ENCODE measurements around the gene UIMC1. TPM values are rescaled to one million over a fixed set of nuclear protein-coding genes. Genes with fewer than 3 reads are reported as not detected.

Gene UIMC1
- total RNA-seq, 2 donors from 2014 or later: 19.1 to 27.2 TPM

- no peak overlapping the region for H3K4me3 ChIP-seq
- no peak for ATAC-seq
- intact Hi-C loops (cut with DNase I): no loop called here
- DNase-seq: no peak
- H3K9me3 ChIP-seq: no peaks in the 10 kb centered on the region
- no peak for TF ChIP-seq POLR2A (IDR thresholded peaks at IDR 0.05)
- TF ChIP-seq CTCF (IDR thresholded peaks at IDR 0.05): no peak
- H3K27ac ChIP-seq: no peak overlapping the region
- H3K4me1 ChIP-seq: no peaks in the 10 kb centered on the region
- H3K36me3 ChIP-seq (replicated peaks in 1 of 2; ENCODE audit: insufficient read depth in 1 of 2, low read depth in 2 of 2): no peaks in the 10 kb centered on the region
- H3K27me3 ChIP-seq: no peaks in the 10 kb centered on the region
- 63 to 72% methylated on average over 12 to 21 of the region's 23 CpGs for WGBS, 2 donors
Observed at GRCh38 chr5:176879663-176880361, 126.8 kb downstream of the UIMC1 start.

GRCh38 chr5:176878906-176879662 lies 127.5 kb downstream of the UIMC1 start:
- ATAC-seq: no peak
- intact Hi-C loops (cut with DNase I): no loop called here
- Histone ChIP-seq H3K27ac (no peak overlapping the region), H3K27me3 (no peaks in the 10 kb centered on the region), H3K9me3 (no peaks in the 10 kb centered on the region), H3K4me1 (no peaks in the 10 kb centered on the region), H3K4me3 (no peak overlapping the region), H3K36me3 (replicated peaks in 1 of 2; ENCODE audit: insufficient read depth in 1 of 2, low read depth in 2 of 2) (no peaks in the 10 kb centered on the region)
- TF ChIP-seq POLR2A (IDR thresholded peaks at IDR 0.05) (no peak), CTCF (IDR thresholded peaks at IDR 0.05) (no peak)
- DNase-seq: no peak
- 74 to 78% methylated on average over 13 to 21 of the region's 23 CpGs for WGBS, 2 donors

GRCh38 chr5:176878463-176878862 lies 128.1 kb downstream of the UIMC1 start:
- Histone ChIP-seq H3K4me1 (no peaks in the 10 kb centered on the region), H3K9me3 (no peaks in the 10 kb centered on the region), H3K27me3 (no peaks in the 10 kb centered on the region), H3K36me3 (replicated peaks in 1 of 2; ENCODE audit: insufficient read depth in 1 of 2, low read depth in 2 of 2) (no peaks in the 10 kb centered on the region), H3K27ac (no peak overlapping the region), H3K4me3 (no peak overlapping the region)
- no peak for DNase-seq
- 78 to 84% methylated on average over 3 to 12 of the region's 12 CpGs for WGBS, 2 donors
- no peak for ATAC-seq
- intact Hi-C loops (cut with DNase I): no loop called here
- no peak for TF ChIP-seq CTCF (IDR thresholded peaks at IDR 0.05)
- TF ChIP-seq POLR2A (IDR thresholded peaks at IDR 0.05): no peak

GRCh38 chr5:176877793-176878331 lies 128.7 kb downstream of the UIMC1 start:
- WGBS, 2 donors: 49% methylated on average over 20 of the region's 21 CpGs; no CpG with 5 or more reads in 1 of the 2 donors
- Histone ChIP-seq H3K27ac (no peak overlapping the region), H3K4me3 (no peak overlapping the region), H3K36me3 (replicated peaks in 1 of 2; ENCODE audit: insufficient read depth in 1 of 2, low read depth in 2 of 2) (no peaks in the 10 kb centered on the region), H3K27me3 (no peaks in the 10 kb centered on the region), H3K9me3 (no peaks in the 10 kb centered on the region), H3K4me1 (no peaks in the 10 kb centered on the region)
- TF ChIP-seq CTCF (IDR thresholded peaks at IDR 0.05) (no peak), POLR2A (IDR thresholded peaks at IDR 0.05) (no peak)
- intact Hi-C loops (cut with DNase I): no loop called here
- DNase-seq (no peak), ATAC-seq (no peak)
